Thoracic aorta (tissue), 2 donors: ENCODE measurements around the gene RALGAPA2. TPM values are rescaled to one million over a fixed set of nuclear protein-coding genes. Genes with fewer than 3 reads are reported as not detected.

ENCODE experiments used
- ATAC-seq: fragments of 150-250 bp; one replicate; pipeline ENCODE4 v1.8.0; 2017; ENCODE audit warnings: low read depth; ENCODE audit not compliant: insufficient number of reproducible peaks, low FRiP score
- DNase-seq: peaks from one replicate; pipeline ENCODE4 v3.0.0-alpha.2; 2020; ENCODE audit warnings: low spot score
- H3K27ac ChIP-seq, 2 donors: fragments of 200-600 bp; sonication (generic); 1 replicate in 1 of 2; 2 replicates in 1 of 2; pipeline ENCODE4 v1.5.1; 2016; ENCODE audit warnings: mild to moderate bottlenecking in 2 of 2, moderate library complexity in 2 of 2
- H3K27me3 ChIP-seq: fragments of 200-600 bp; sonication (generic); replicated peaks from 2 replicates; pipeline ENCODE4 v1.6.0; 2016; ENCODE audit warnings: mild to moderate bottlenecking; ENCODE audit not compliant: insufficient read depth
- H3K36me3 ChIP-seq: fragments of 200-600 bp; sonication (generic); one replicate; pipeline ENCODE4 v1.5.1; 2016
- H3K4me1 ChIP-seq, 2 donors: fragments of 200-600 bp; sonication (generic); 1 replicate in 1 of 2; 2 replicates in 1 of 2; pipeline versions ENCODE4 v1.5.1 to v1.6.0; 2016; ENCODE audit warnings: low read depth in 2 of 2, mild to moderate bottlenecking in 1 of 2; ENCODE audit not compliant: control insufficient read depth in 1 of 2
- H3K4me3 ChIP-seq: fragments of 200-600 bp; sonication (generic); 2 replicates; pipeline ENCODE4 v1.5.1; 2016; ENCODE audit warnings: mild to moderate bottlenecking
- H3K9me3 ChIP-seq: fragments of 200-600 bp; sonication (generic); 2 replicates; pipeline ENCODE4 v1.5.1; 2016
- CTCF ChIP-seq: fragments of 200-600 bp; sonication (generic); IDR thresholded peaks from one replicate; pipeline ENCODE4 v1.5.1; 2019; ENCODE audit warnings: antibody characterized with exemption
- total RNA-seq, 2 donors: library from RNA; depleted of rRNA; stranded (reverse); fragments of >200 nt; gene quantifications; one replicate each; pipeline versions ENCODE4 v1.1.0 to v1.2.3, GENCODE V29; 2016

RALGAPA2 gene
- total RNA-seq, 2 donors from 2014 or later: 20.3 to 48.3 TPM

DNA sequence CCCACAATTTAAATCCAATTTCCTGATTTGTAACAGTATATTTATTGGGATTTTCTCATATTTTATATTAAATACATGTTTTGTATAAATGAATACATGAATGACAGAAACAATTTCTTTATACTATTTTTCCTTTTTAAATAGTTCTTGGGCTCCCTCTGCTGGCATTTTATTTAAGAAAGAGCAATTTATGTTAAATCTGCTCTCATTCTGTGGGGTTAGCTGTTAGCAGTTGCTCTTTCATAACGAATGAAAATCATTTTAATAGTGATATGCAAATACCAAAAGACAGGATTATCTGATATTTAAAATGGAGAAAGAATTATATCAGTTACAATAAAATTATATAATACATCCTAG lies 118.3 kb downstream of the RALGAPA2 start:
- H3K4me3 ChIP-seq: no peak overlapping the region
- H3K9me3 ChIP-seq: no peaks in the 10 kb centered on the region
- H3K27me3 ChIP-seq: no peaks in the 10 kb centered on the region
- no peak for TF ChIP-seq CTCF
- no peak for ATAC-seq
- H3K4me1 ChIP-seq: no peaks in the 10 kb centered on the region
- no peaks in the 10 kb centered on the region for H3K36me3 ChIP-seq
- no peak overlapping the region for H3K27ac ChIP-seq
- no peak for DNase-seq

- no peaks in the 10 kb centered on the region for H3K4me1 ChIP-seq
- H3K36me3 ChIP-seq: no peaks in the 10 kb centered on the region
- H3K9me3 ChIP-seq: no peaks in the 10 kb centered on the region
- H3K27me3 ChIP-seq: no peaks in the 10 kb centered on the region
- DNase-seq: no peak
- no peak for ATAC-seq
- TF ChIP-seq CTCF: no peak
- H3K4me3 ChIP-seq: no peak overlapping the region
- H3K27ac ChIP-seq: no peak overlapping the region
Observed at GRCh38 chr20:20593447-20594170, 118.8 kb downstream of the RALGAPA2 start.

DNA sequence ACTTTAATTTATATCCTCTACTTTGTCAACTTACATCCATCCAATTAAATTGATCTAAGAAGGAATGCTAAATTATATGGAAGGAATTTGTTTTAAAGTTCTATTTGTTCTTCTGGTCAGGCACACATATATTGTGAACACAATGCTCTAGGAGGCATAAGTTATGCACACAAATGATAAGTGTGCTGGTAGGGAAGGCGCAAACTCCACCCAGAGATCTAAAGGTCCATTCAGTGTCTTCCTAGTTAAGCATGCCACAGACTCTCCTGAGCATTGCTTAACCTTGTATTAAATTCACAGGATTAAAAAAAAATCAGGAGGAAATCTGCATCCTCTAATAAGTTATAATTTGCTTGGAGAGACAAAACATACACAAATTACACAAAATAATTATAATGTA lies 127.3 kb downstream of the RALGAPA2 start:
- Histone ChIP-seq H3K4me3 (no peak overlapping the region), H3K9me3 (no peaks in the 10 kb centered on the region), H3K4me1 (no peaks in the 10 kb centered on the region), H3K36me3 (peaks cover 9% of the 10 kb centered on the region), H3K27ac (no peak overlapping the region), H3K27me3 (no peaks in the 10 kb centered on the region)
- TF ChIP-seq CTCF: no peak
- no peak for DNase-seq
- ATAC-seq: no peak

- Histone ChIP-seq H3K4me1 (no peaks in the 10 kb centered on the region), H3K4me3 (no peak overlapping the region), H3K36me3 (peaks cover 9% of the 10 kb centered on the region), H3K9me3 (no peaks in the 10 kb centered on the region), H3K27ac (no peak overlapping the region), H3K27me3 (no peaks in the 10 kb centered on the region)
- no peak for TF ChIP-seq CTCF
- no peak for ATAC-seq
- no peak for DNase-seq
Observed at GRCh38 chr20:20582734-20583133, 129.7 kb downstream of the RALGAPA2 start.

- ATAC-seq (no peak), DNase-seq (no peak)
- no peak overlapping the region for H3K27ac ChIP-seq
- H3K4me1 ChIP-seq: no peaks in the 10 kb centered on the region
- H3K27me3 ChIP-seq: no peaks in the 10 kb centered on the region
- H3K9me3 ChIP-seq: no peaks in the 10 kb centered on the region
- TF ChIP-seq CTCF: no peak
- H3K4me3 ChIP-seq: no peak overlapping the region
- peaks cover 9% of the 10 kb centered on the region for H3K36me3 ChIP-seq
Observed at GRCh38 chr20:20580139-20580538, 132.3 kb downstream of the RALGAPA2 start.
